Hepatic stellate cell (primary cell): ENCODE results near the gene VWA3A.
A peak's percentile ranks its signal among the peaks of the same experiment; 100 is the strongest.

Source experiments
- DNase-seq: peaks from one replicate; pipeline ENCODE4 v3.0.0; 2011; ENCODE audit warnings: low spot score

VWA3A gene

DNA sequence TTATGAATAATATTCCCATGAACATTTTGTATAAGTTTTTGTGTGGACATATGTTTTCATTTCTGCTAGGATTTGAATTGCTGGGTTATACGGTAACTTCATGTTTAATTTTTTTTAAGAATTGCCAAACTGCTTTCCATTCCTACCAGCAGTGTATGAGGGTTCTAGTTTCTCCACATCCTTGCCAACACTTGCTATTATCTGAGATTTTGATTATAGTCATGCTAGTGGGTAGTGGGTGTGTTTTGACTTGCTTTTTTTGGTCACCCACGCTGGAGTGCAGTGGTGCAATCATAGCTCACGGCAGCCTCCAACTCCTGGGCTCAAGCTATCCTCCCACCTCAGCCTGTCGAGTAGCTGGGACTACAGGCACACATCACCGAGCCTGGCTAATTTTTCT lies 110.8 kb downstream of the VWA3A start:
- DNase-seq = no peak

DNA sequence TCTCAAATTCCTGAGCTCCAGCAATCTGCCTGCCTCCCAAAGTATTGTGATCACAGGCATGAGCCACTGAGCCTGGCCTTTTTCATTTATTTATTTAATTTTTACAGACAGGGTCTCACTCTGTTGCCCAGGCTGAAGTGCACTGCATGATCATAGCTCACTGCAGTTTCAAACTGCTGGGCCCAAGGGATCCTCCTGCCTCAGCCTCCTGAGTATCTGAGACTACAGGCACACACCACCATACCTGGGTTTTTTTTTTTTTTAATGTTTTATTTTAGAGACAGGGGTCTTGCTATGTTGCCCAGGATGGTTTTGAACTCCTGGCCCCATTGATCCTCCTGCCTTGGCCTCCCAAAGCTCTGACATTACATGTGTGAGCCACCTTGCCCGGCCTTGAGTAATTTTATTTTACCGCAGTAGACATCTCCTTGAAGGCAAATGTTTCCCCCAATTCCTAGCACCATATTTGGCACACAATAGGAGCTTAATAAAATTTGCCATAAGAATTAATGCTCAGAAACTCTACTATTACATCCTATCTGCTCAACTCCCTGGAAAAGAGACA lies 111.8 kb downstream of the VWA3A start:
- DNase-seq = no peak

DNA sequence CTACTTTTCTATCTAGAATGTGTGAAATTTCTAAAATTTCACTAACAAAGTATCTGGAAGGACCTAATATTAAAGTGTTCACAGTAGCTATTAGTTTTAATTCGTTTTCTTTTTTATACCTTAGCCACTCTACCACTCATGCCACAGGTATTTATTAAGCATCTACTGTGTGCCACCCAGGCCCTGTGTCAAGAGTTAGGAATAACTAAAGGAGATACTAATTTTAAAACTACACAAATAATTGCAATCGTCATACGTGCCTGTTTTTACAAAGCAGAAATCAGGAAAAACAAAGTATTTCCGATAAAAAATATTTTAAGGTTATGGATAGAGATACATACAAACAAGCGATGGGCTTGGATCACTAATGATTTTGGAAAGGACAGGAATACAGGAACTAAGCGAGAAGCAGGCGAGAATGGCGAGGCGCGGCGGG lies 113.3 kb downstream of the VWA3A start:
- no peak for DNase-seq

DNA sequence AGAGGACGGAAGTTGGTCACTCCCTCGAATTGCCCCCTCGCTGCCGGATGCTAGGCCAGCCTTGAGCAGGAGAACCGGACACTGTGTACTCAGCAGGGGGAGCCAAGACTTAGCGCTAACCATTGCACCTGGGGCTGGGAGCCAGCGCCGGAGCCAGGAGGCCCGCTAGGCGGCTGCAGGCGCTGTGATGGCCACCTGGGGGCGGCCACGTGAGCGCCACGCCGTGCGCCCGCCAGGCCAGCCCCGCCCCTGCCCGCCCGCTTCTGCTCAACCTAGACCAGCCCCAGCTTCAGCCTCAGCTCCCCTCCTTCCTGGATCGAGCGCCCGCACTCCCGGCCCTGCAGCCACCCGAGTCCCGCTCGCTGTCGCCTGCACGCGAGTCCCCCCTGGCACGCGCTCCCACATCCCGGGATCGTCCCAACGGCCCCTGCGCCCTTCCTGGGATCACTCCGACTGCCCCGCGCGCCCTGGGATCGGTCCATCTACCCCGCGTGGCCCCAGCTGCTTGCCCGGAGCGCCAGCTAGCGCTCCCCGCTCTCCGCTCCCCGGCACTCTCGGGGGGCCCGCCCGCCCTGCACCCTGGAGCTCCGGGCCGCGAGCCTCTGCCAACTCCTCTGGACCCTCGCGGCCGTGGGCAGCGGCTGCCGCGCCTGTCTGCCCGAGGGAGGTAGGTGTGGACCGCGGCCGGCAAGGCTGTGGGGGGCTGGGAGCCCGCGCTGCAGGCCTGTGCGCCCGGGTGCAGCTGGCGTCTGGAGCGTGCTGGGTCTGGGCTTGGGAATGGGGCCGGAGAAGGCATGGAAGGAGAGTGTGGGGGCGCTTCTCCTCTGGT lies 113.9 kb downstream of the VWA3A start, which contains the start of gene EEF2K:
Gene EEF2K, plus strand, starts transcription at position 266 of the 829 bp plus-strand sequence. CDS start 19,452 bp downstream, outside the sequence.
- peak; percentile 96 for DNase-seq
